T-cell (primary cell): ENCODE results near the gene POU2F3. TPM values are rescaled to one million over a fixed set of nuclear protein-coding genes. Genes with fewer than 3 reads are reported as not detected.

Experiments
- ATAC-seq, 4 experiments: fragments of 200-7000 bp in 3 of 4; fragments of 150-1000 bp in 1 of 4; cut with Tn5 transposase; replicated peaks in 1 of 4; 1 replicate in 3 of 4; 2 replicates in 1 of 4; pipeline ENCODE4 v1.10.0; 2021; ENCODE audit warnings: moderate library complexity in 3 of 4, mild to moderate bottlenecking in 2 of 4, moderate number of reproducible peaks in 1 of 4
- CTCF ChIA-PET, 2 donors: fragments of 300-600 bp; sonication (Branson Sonifier 250); formaldehyde crosslinking; loops; one replicate each; lab custom pipeline; 2022; ENCODE audit warnings: antibody characterized with exemption in 2 of 2; lab: Charles Lee
- POLR2A ChIA-PET, 2 donors: fragments of 300-600 bp; sonication (Branson Sonifier 250); formaldehyde crosslinking; loops; one replicate each; lab custom pipeline; 2022; ENCODE audit warnings: antibody characterized with exemption in 2 of 2; lab: Charles Lee
- DNase-seq, 35 experiments: peaks; one replicate each; pipeline versions ENCODE4 v3.0.0 to v3.0.0-alpha.2; 2013 to 2023
- H3K27ac ChIP-seq: one replicate; pipeline ENCODE4 v1.5.1; 2013; ENCODE audit warnings: low read length
- H3K27me3 ChIP-seq, 2 experiments: replicated peaks in 1 of 2; 1 replicate in 1 of 2; 2 replicates in 1 of 2; pipeline versions ENCODE4 v1.6.1 to v1.7.0; 2013; ENCODE audit warnings: low read length in 1 of 2, mixed read lengths in 1 of 2; ENCODE audit not compliant: control insufficient read depth in 2 of 2, insufficient read depth in 2 of 2; ENCODE audit errors: extremely low read depth in 1 of 2
- H3K36me3 ChIP-seq, 2 donors: 1 replicate in 1 of 2; 2 replicates in 1 of 2; pipeline versions ENCODE4 v1.6.1 to v1.7.0; 2013; ENCODE audit warnings: low read length in 1 of 2; ENCODE audit not compliant: control insufficient read depth in 2 of 2, insufficient read depth in 1 of 2; ENCODE audit errors: extremely low read depth in 1 of 2
- H3K4me1 ChIP-seq, 2 experiments: 1 replicate in 1 of 2; 2 replicates in 1 of 2; pipeline versions ENCODE4 v1.6.1 to v1.7.0; 2013; ENCODE audit warnings: low read length in 2 of 2, mixed read lengths in 1 of 2; ENCODE audit not compliant: insufficient read depth in 2 of 2, control insufficient read depth in 1 of 2; ENCODE audit errors: extremely low read depth in 1 of 2
- H3K4me3 ChIP-seq, 2 donors: 1 replicate in 1 of 2; 2 replicates in 1 of 2; pipeline versions ENCODE4 v1.5.1 to v1.7.0; 2013; ENCODE audit warnings: mild to moderate bottlenecking in 2 of 2, low read length in 1 of 2, moderate library complexity in 1 of 2; ENCODE audit not compliant: control insufficient read depth in 1 of 2; ENCODE audit errors: extremely low read depth in 1 of 2
- H3K9me3 ChIP-seq: 2 replicates; pipeline ENCODE4 v1.7.0; 2013
- H3K27ac Mint-ChIP-seq, 2 donors: one replicate each; pipeline ENCODE4 v1.8.0; 2020 to 2021; ENCODE audit warnings: mild to moderate bottlenecking in 2 of 2, mixed read lengths in 2 of 2
- H3K27me3 Mint-ChIP-seq, 2 donors: one replicate each; pipeline ENCODE4 v1.8.0; 2021 to 2022; ENCODE audit warnings: mixed read lengths in 2 of 2
- H3K36me3 Mint-ChIP-seq: one replicate; pipeline ENCODE4 v1.8.0; 2021; ENCODE audit warnings: mixed read lengths
- H3K4me1 Mint-ChIP-seq, 3 donors: one replicate each; pipeline ENCODE4 v1.8.0; 2020 to 2022; ENCODE audit warnings: mixed read lengths in 3 of 3, mild to moderate bottlenecking in 1 of 3
- H3K4me3 Mint-ChIP-seq, 3 donors: one replicate each; pipeline ENCODE4 v1.8.0; 2020 to 2022; ENCODE audit warnings: mild to moderate bottlenecking in 3 of 3, mixed read lengths in 3 of 3, moderate library complexity in 3 of 3
- H3K9me3 Mint-ChIP-seq, 3 donors: one replicate each; pipeline ENCODE4 v1.8.0; 2020 to 2022; ENCODE audit warnings: mixed read lengths in 3 of 3
- WGBS: methylation state at CpG from one replicate; pipeline ENCODE4 v1.1.5; 2013; ENCODE audit warnings: missing lambda C conversion rate; ENCODE audit not compliant: insufficient coverage; 5-methylcytosine and 5-hydroxymethylcytosine counted together
- total RNA-seq, 35 experiments: library from RNA in 6 of 35; stranded (reverse) in 6 of 35; fragments of 120-200 nt in 1 of 35; gene quantifications; one replicate each; pipeline versions ENCODE4 v1.2.1 to v1.2.4 and lab custom pipeline; 2013 to 2026

POU2F3 gene
- total RNA-seq, 5 donors from 2014 or later (not counting 1 experiment from before 2014, with no cell fraction given) = not detected

DNA sequence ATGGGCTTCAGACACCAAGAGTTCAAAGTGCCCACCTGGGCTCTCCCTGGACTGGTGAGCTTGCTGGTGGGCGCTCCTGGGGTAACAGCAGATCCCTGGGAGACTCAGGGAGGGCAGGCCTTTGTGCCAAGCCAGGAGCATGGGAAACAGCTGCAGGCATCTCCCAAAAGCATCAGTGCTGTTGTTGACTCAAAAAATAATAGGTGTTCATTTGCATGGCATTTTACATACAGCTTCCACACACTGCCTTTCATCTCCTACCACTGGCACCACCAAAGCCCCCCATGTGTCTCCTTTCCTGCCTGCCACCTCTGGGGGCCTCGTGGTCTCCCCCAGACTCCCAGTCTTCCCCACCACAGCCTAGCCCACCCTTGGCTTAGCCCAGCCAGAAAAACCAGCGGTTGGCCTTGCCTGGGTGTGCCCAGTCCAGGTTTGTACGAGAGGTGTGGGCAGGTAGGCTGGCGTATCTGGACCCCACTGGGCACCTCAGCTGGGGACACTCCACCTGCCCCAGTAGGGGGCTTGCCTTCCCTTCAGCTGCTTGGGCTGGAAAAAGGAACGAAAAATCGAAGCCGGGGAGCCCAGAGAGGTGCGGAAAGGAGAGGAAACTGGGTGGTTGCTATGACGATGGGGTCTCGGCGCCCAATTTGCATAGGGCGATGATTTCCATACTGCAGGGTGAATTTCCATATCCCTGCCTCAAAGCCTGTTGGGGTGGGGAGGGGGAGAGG lies 15.0 kb downstream of the POU2F3 start:
- ATAC-seq = no peak
- Mint-ChIP-seq H3K4me3 (no peak overlapping the region), H3K27me3 (peaks cover 61 to 62% of the 10 kb centered on the region in 2 donors), H3K9me3 (no peaks in the 10 kb centered on the region), H3K27ac (no peak overlapping the region), H3K4me1 (peaks cover 0 to 4% (median 3%) of the 10 kb centered on the region in 3 donors), H3K36me3 (no peaks in the 10 kb centered on the region)
- POLR2A ChIA-PET = no interaction called here
- H3K27ac ChIP-seq = no peak overlapping the region
- DNase-seq = no peak
- WGBS = 14% methylated on average over 12 of the region's 13 CpGs
- no peak overlapping the region for H3K4me3 ChIP-seq
- H3K27me3 ChIP-seq = peaks cover 3 to 51% of the 10 kb centered on the region in 2 experiments
- CTCF ChIA-PET = no interaction called here
- H3K9me3 ChIP-seq = no peaks in the 10 kb centered on the region
- peaks cover 0 to 2% of the 10 kb centered on the region in 2 experiments for H3K4me1 ChIP-seq
- no peaks in the 10 kb centered on the region for H3K36me3 ChIP-seq

DNA sequence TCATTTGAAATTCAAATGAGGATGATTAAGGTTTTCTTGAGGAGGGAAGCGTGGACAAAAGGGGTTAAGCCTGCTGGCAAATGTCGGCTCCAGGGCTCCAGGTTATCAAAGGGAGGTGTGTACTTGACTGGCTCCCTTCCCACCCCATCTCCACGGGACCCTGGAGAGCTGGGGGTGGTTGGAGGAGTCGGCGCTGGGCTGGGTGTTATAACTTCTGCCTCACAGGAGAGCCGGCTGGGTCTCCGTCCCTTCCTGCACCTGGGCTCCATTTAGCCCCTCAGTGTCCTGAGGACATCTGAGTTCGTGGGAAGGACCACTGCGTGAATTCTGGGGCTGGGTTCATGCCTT lies 15.6 kb downstream of the POU2F3 start:
- ATAC-seq (no peak), DNase-seq (no peak)
- no peaks in the 10 kb centered on the region for H3K36me3 Mint-ChIP-seq
- peaks cover 59 to 60% of the 10 kb centered on the region in 2 donors for H3K27me3 Mint-ChIP-seq
- H3K27ac ChIP-seq = no peak overlapping the region
- H3K9me3 ChIP-seq = no peaks in the 10 kb centered on the region
- no peak overlapping the region for H3K27ac Mint-ChIP-seq
- WGBS = 16% methylated on average over 4 of the region's 9 CpGs
- H3K27me3 ChIP-seq = peaks cover 3 to 56% of the 10 kb centered on the region in 2 experiments
- no peak overlapping the region for H3K4me3 Mint-ChIP-seq
- ChIA-PET POLR2A (no interaction called here), CTCF (no interaction called here)
- H3K9me3 Mint-ChIP-seq = no peaks in the 10 kb centered on the region
- H3K36me3 ChIP-seq = no peaks in the 10 kb centered on the region
- H3K4me1 ChIP-seq = peaks cover 0 to 2% of the 10 kb centered on the region in 2 experiments
- no peak overlapping the region for H3K4me3 ChIP-seq
- H3K4me1 Mint-ChIP-seq = peaks cover 0 to 4% (median 3%) of the 10 kb centered on the region in 3 donors

DNA sequence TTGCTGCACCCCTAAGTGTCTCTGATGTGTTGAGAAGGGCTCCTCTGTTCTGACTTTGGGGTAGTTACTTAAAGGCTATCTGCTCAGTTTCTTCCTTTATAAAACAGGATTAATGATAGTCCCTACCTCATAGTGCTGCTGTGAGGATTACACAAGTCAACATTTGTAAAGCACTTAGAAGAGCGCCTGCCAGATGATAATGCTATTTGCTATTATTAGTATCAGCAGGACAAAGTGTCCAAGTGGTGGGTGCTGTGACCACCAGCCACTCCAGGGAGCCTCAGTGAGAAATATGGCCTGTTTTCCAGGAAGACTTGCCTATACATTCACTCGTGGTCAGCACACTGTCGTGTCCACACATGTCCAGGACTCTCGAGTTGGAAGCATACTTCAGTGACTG lies 16.2 kb downstream of the POU2F3 start:
- POLR2A ChIA-PET = no interaction called here

DNA sequence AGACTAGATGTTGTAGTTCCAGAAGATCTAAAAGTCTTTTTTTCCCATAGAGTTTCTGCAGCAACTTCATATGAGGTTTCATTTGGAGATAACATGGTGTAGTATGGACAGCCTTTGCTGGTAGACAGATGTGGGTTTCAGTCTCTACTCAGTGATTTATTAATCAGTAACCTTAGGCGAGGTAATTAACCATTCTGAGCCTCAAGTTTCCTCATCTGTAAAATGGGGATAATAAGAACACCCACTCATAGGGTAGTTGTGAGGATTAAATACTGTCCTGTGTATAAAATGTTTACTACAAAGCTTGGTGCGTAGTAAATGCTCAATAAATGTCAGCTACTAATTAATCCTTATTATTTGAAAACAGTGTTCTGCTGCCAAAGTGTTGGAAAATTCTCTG lies 16.8 kb downstream of the POU2F3 start:
- ATAC-seq = no peak
- ChIA-PET POLR2A (no interaction called here), CTCF (no interaction called here)
- H3K36me3 Mint-ChIP-seq = no peaks in the 10 kb centered on the region
- peaks cover 62 to 68% of the 10 kb centered on the region in 2 donors for H3K27me3 Mint-ChIP-seq
- Histone ChIP-seq H3K9me3 (no peaks in the 10 kb centered on the region), H3K27ac (no peak overlapping the region), H3K4me1 (peaks cover 0 to 2% of the 10 kb centered on the region in 2 experiments), H3K27me3 (peaks cover 3 to 59% of the 10 kb centered on the region in 2 experiments), H3K4me3 (no peak overlapping the region), H3K36me3 (no peaks in the 10 kb centered on the region)
- no peak overlapping the region for H3K4me3 Mint-ChIP-seq
- whole genome bisulfite sequencing = no CpG with 5 or more reads among the region's 2 CpGs
- H3K4me1 Mint-ChIP-seq = peaks cover 0 to 4% (median 3%) of the 10 kb centered on the region in 3 donors
- no peak overlapping the region for H3K27ac Mint-ChIP-seq
- DNase-seq = no peak
- no peaks in the 10 kb centered on the region for H3K9me3 Mint-ChIP-seq

More for the DNA sequence above, 16.2 kb downstream of the POU2F3 start:
- Histone ChIP-seq H3K9me3 (no peaks in the 10 kb centered on the region), H3K4me1 (peaks cover 0 to 2% of the 10 kb centered on the region in 2 experiments), H3K36me3 (no peaks in the 10 kb centered on the region), H3K27me3 (peaks cover 3 to 59% of the 10 kb centered on the region in 2 experiments), H3K4me3 (no peak overlapping the region), H3K27ac (no peak overlapping the region)
- Mint-ChIP-seq H3K27ac (no peak overlapping the region), H3K9me3 (no peaks in the 10 kb centered on the region), H3K4me3 (no peak overlapping the region), H3K4me1 (peaks cover 0 to 4% (median 3%) of the 10 kb centered on the region in 3 donors), H3K27me3 (peaks cover 59 to 65% of the 10 kb centered on the region in 2 donors), H3K36me3 (no peaks in the 10 kb centered on the region)
- CTCF ChIA-PET = no interaction called here
- 100% methylated on average over 1 of the region's 4 CpGs for WGBS
- no peak for DNase-seq
- no peak for ATAC-seq

DNA sequence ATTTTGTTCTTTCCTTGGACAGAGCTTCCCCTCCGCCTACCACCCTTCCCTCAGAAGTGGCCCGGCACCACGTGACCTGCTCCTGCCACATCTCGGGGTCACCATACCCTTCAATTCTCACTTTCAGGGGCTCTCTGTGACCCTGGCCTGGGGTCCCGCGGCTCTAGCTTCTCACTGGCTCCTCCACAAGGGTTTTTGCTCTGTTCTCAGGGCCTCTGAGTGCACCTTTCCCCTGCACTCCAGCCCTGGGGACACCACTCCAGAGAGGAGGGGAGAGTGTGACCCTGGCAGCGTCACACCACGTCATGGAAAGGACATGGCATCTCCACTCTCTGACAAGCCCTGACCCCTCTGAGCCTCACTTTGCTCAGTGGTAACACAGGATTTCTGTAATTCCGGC lies 17.4 kb downstream of the POU2F3 start:
- WGBS = 73% methylated on average over 9 of the region's 9 CpGs
- Mint-ChIP-seq H3K4me3 (no peak overlapping the region), H3K9me3 (no peaks in the 10 kb centered on the region), H3K4me1 (peaks cover 0 to 4% (median 3%) of the 10 kb centered on the region in 3 donors), H3K27ac (no peak overlapping the region), H3K27me3 (peaks cover 63 to 67% of the 10 kb centered on the region in 2 donors), H3K36me3 (no peaks in the 10 kb centered on the region)
- Histone ChIP-seq H3K36me3 (no peaks in the 10 kb centered on the region), H3K4me1 (peaks cover 0 to 2% of the 10 kb centered on the region in 2 experiments), H3K9me3 (no peaks in the 10 kb centered on the region), H3K4me3 (no peak overlapping the region), H3K27me3 (peaks cover 3 to 59% of the 10 kb centered on the region in 2 experiments), H3K27ac (no peak overlapping the region)
- ATAC-seq (no peak), DNase-seq (no peak)
- POLR2A ChIA-PET = no interaction called here
- CTCF ChIA-PET = no interaction called here

DNA sequence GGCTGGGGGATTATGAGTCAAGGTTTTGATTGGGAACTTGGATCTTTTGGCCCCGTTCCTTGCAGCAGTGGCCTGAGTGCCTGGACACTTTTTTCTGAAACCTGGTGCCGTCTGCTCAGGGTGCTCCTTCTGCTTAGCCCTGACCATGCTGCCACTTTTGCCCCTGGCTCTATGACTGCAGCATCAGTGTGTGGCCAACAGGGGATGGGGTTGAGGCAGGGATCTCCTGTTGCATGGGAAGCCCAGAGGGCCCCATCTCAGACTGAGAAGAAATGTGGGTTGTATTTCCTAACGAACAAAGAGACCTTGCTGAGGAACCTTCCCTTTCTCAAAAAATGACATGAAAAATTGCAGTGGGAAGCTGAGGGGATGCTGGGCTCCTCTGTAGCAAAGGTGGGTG lies 18.7 kb downstream of the POU2F3 start:
- Mint-ChIP-seq H3K4me3 (no peak overlapping the region), H3K27me3 (peaks cover 57 to 68% of the 10 kb centered on the region in 2 donors), H3K36me3 (no peaks in the 10 kb centered on the region), H3K4me1 (peaks cover 0 to 4% (median 3%) of the 10 kb centered on the region in 3 donors), H3K9me3 (no peaks in the 10 kb centered on the region), H3K27ac (no peak overlapping the region)
- CTCF ChIA-PET = no interaction called here
- no peak for DNase-seq
- Histone ChIP-seq H3K4me1 (peaks cover 0 to 2% of the 10 kb centered on the region in 2 experiments), H3K27ac (no peak overlapping the region), H3K4me3 (no peak overlapping the region), H3K9me3 (no peaks in the 10 kb centered on the region), H3K27me3 (peaks cover under 1 to 55% of the 10 kb centered on the region in 2 experiments), H3K36me3 (no peaks in the 10 kb centered on the region)
- no peak for ATAC-seq
- POLR2A ChIA-PET = no interaction called here
- 91% methylated on average over 2 of the region's 3 CpGs for WGBS
